HFFc6 (cell line): ENCODE measurements around the gene CCM2. TPM values are rescaled to one million over a fixed set of nuclear protein-coding genes. Genes with fewer than 3 reads are reported as not detected.
A peak's percentile ranks its signal among the peaks of the same experiment; 100 is the strongest.
"Not testable (repeated sequence)": the region's sequence is repeated elsewhere in the genome, so short reads cannot be mapped to it uniquely, and the experiment has no call there.

ENCODE experiments used
- DNase-seq: peaks from one replicate; pipeline ENCODE4 v3.0.0-alpha.2; 2018
- H3K27ac Mint-ChIP-seq: 2 replicates; pipeline ENCODE4 v1.8.0; 2020; ENCODE audit warnings: mild to moderate bottlenecking, mixed read lengths
- H3K27me3 Mint-ChIP-seq: 2 replicates; pipeline ENCODE4 v1.8.0; 2021; ENCODE audit warnings: mild to moderate bottlenecking, moderate library complexity, mixed read lengths; ENCODE audit not compliant: insufficient read depth
- H3K36me3 Mint-ChIP-seq: 2 replicates; pipeline ENCODE4 v1.8.0; 2021; ENCODE audit warnings: low read depth, mixed read lengths
- H3K4me1 Mint-ChIP-seq: 2 replicates; pipeline ENCODE4 v1.8.0; 2020; ENCODE audit warnings: low read depth, mixed read lengths
- H3K4me3 Mint-ChIP-seq: 2 replicates; pipeline ENCODE4 v1.8.0; 2020; ENCODE audit warnings: mild to moderate bottlenecking, moderate library complexity, mixed read lengths
- H3K9me3 Mint-ChIP-seq: 2 replicates; pipeline ENCODE4 v1.8.0; 2020; ENCODE audit warnings: mild to moderate bottlenecking, mixed read lengths
- total RNA-seq, 6 experiments: library from RNA; stranded (reverse); fragmentation: NEBNext Ultra II Directional; extraction: Animal tissue kit (Norgen Biotek cat#: 25700); gene quantifications; 2 replicates in 1 of 6; 3 replicates in 5 of 6; pipeline ENCODE4 v1.2.3, GENCODE V29; 2021
- TF ChIP-seq, protein P1 (sequence below): fragments of 200-600 bp; sonication (generic); IDR thresholded peaks from 2 replicates; pipeline ENCODE4 v1.5.0; 2021; ENCODE audit warnings: antibody characterized with exemption, mild to moderate bottlenecking

Gene CCM2
- total RNA-seq, 6 experiments from 2014 or later, result 50.3 to 57.4 (median 52.7) TPM

GRCh38 chr7:44989132-44989531, 10.9 kb upstream of the CCM2 start:
- peaks cover 22% of the 10 kb centered on the region for H3K36me3 Mint-ChIP-seq
- no peak for DNase-seq
- peaks cover 55% of the 10 kb centered on the region for H3K4me1 Mint-ChIP-seq
- peaks cover 3% of the 10 kb centered on the region; the same call in 1 of the 2 replicates for H3K9me3 Mint-ChIP-seq
- no peak overlapping the region; the same call in 1 of the 2 replicates for H3K4me3 Mint-ChIP-seq
- H3K27ac Mint-ChIP-seq, result 0 out of 2 replicates have a peak overlapping the region, but pooled peaks have one; percentile 3
- TF ChIP-seq, protein P1, sequence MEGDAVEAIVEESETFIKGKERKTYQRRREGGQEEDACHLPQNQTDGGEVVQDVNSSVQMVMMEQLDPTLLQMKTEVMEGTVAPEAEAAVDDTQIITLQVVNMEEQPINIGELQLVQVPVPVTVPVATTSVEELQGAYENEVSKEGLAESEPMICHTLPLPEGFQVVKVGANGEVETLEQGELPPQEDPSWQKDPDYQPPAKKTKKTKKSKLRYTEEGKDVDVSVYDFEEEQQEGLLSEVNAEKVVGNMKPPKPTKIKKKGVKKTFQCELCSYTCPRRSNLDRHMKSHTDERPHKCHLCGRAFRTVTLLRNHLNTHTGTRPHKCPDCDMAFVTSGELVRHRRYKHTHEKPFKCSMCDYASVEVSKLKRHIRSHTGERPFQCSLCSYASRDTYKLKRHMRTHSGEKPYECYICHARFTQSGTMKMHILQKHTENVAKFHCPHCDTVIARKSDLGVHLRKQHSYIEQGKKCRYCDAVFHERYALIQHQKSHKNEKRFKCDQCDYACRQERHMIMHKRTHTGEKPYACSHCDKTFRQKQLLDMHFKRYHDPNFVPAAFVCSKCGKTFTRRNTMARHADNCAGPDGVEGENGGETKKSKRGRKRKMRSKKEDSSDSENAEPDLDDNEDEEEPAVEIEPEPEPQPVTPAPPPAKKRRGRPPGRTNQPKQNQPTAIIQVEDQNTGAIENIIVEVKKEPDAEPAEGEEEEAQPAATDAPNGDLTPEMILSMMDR, result no peak
- H3K27me3 Mint-ChIP-seq, result peaks cover 7% of the 10 kb centered on the region

GRCh38 chr7:44990109-44991023, 9.6 kb upstream of the CCM2 start:
- H3K36me3 Mint-ChIP-seq, result peaks cover 9% of the 10 kb centered on the region
- H3K9me3 Mint-ChIP-seq, result peaks cover 3% of the 10 kb centered on the region; the same call in 1 of the 2 replicates
- H3K27ac Mint-ChIP-seq, result peak overlapping the region; percentile 77
- DNase-seq, result peak; percentile 20
- peaks cover 43% of the 10 kb centered on the region for H3K4me1 Mint-ChIP-seq
- TF ChIP-seq, protein P1, result no peak
- peaks cover 9% of the 10 kb centered on the region for H3K27me3 Mint-ChIP-seq
- no peak overlapping the region for H3K4me3 Mint-ChIP-seq

- H3K9me3 Mint-ChIP-seq, H3K27me3 Mint-ChIP-seq, H3K4me3 Mint-ChIP-seq, H3K27ac Mint-ChIP-seq, H3K36me3 Mint-ChIP-seq, DNase-seq: not testable (repeated sequence)
- peaks cover 31% of the 10 kb centered on the region for H3K4me1 Mint-ChIP-seq
Measured at GRCh38 chr7:44992004-44992795, 7.8 kb upstream of the CCM2 start.

DNA sequence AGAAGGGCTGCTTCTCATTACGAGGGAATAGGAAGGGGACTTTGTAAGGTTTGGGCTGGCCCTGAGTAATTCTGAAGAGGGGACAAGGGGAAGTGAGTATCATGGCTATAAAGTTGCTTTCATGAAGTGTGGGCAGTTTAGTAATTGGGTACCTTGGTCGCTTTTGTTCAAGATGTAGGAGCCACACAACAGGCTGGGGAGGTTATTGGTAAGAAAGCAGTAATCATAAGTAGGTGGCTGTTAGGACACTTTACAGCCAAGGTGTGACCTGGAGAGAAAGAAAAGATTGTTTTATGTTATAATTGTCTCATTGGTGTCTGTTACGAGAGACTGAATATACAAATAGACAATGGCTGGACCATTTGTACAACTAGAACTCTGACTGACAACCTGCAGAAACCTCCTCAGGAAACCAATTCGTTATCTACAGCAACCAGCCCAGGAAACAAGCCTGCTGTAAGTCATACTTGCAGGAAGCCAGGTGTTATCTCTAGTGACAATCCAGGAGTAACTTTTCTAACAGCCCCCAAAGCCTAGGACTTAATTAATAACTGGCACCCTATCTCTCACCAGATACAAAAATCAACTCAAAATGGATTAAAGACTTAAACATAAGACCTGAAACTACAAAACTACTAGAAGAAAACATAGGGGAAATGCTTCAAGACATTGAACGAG, 5.0 kb upstream of the CCM2 start:
- Mint-ChIP-seq H3K4me1 (peaks cover 19% of the 10 kb centered on the region), H3K27me3 (peaks cover 6% of the 10 kb centered on the region), H3K9me3 (no peaks in the 10 kb centered on the region), H3K27ac (no peak overlapping the region), H3K36me3 (no peaks in the 10 kb centered on the region), H3K4me3 (no peak overlapping the region)
- TF ChIP-seq, protein P1, result no peak
- no peak for DNase-seq

GRCh38 chr7:44995555-44996493, 4.2 kb upstream of the CCM2 start:
- TF ChIP-seq, protein P1, result no peak
- DNase-seq, result no peak
- Mint-ChIP-seq H3K4me3 (no peak overlapping the region), H3K4me1 (peaks cover 11% of the 10 kb centered on the region), H3K27me3 (peaks cover 4% of the 10 kb centered on the region), H3K27ac (no peak overlapping the region), H3K9me3 (no peaks in the 10 kb centered on the region), H3K36me3 (no peaks in the 10 kb centered on the region)
